Measurements from ENCODE around the gene LRP5.

Gene LRP5

GRCh38 chr11:68423481-68423880 is 111.1 kb downstream of the LRP5 start:
- no peak overlapping the region for H3K4me3 ChIP-seq (replicated peaks; ENCODE audit: low read depth, low read length)
- TF ChIP-seq, protein P1, sequence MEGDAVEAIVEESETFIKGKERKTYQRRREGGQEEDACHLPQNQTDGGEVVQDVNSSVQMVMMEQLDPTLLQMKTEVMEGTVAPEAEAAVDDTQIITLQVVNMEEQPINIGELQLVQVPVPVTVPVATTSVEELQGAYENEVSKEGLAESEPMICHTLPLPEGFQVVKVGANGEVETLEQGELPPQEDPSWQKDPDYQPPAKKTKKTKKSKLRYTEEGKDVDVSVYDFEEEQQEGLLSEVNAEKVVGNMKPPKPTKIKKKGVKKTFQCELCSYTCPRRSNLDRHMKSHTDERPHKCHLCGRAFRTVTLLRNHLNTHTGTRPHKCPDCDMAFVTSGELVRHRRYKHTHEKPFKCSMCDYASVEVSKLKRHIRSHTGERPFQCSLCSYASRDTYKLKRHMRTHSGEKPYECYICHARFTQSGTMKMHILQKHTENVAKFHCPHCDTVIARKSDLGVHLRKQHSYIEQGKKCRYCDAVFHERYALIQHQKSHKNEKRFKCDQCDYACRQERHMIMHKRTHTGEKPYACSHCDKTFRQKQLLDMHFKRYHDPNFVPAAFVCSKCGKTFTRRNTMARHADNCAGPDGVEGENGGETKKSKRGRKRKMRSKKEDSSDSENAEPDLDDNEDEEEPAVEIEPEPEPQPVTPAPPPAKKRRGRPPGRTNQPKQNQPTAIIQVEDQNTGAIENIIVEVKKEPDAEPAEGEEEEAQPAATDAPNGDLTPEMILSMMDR (IDR thresholded peaks at IDR 0.05; ENCODE audit: low read depth, low read length, missing control alignments) = no peak

DNA sequence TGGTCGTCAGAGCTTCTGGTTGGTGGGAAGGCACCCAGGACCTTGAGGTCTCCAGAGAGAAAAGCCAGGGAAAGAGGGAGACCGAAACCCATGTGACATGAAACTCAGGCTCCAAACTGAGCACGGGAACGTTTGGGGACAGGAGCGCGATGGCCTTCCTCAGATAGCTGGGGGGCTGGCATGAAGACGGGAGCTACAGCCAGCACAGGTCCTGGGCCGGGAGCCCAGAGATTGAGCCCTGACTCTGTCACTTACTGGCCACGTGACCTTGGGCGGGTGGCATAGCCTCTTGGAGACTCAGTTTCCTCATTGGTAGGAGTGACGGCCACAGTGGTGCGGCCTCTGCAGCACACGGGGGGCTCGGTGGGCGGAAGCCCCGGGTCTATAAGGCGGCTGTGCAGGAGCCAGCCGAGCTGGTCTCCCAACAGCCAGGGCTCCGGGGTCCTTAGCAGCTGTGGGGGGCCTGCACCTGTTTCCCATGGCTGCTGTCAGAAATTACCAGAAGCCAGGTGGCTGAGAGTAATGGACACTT is 111.8 kb downstream of the LRP5 start:
- TF ChIP-seq, protein P1 (IDR thresholded peaks at IDR 0.05; ENCODE audit: low read depth, low read length, missing control alignments) = no peak
- no peak for DNase-seq (ENCODE audit: extremely low read depth, low read depth)
- H3K4me3 ChIP-seq (replicated peaks; ENCODE audit: low read depth, low read length) = no peak overlapping the region

More at GRCh38 chr11:68423481-68423880, 111.1 kb downstream of the LRP5 start:
- DNase-seq (ENCODE audit: extremely low read depth, low read depth) = no peak

DNA sequence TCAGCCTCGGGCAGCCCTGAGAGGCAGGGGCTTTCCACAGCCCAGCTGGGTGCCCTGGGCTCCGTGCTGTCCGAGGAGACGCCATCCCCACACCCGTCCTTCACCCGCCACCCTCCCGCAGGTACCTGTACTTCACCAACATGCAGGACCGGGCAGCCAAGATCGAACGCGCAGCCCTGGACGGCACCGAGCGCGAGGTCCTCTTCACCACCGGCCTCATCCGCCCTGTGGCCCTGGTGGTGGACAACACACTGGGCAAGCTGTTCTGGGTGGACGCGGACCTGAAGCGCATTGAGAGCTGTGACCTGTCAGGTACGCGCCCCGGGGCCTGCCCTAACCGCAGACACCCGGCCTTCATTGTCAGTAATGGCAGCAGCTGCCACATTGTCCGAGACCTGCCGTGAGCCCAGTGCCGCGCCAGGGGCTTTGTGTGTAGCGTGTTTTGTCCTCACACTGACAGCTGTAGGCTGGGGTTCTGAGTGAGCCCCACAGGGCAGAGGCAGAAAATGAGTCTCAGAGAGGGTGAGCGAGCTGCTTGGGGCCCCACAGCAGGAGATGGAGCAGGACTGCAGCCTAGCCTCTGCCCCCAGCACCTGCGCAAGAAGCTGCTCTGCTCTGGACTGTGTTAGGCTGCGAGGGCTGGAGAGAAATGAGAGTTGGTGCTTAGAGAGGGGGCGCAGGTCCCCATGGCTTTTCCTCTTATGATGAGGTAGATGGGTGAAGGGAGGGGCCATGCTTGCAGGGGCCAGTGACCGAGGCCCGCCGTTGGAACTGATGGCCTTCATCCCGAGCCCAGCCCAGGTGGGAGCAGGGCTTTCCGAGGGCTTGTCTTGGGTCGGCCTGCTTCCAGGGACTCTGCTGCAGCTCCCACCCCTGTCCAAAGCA is 112.8 kb downstream of the LRP5 start:
- H3K4me3 ChIP-seq (replicated peaks; ENCODE audit: low read depth, low read length) = no peak overlapping the region
- no peak for DNase-seq (ENCODE audit: extremely low read depth, low read depth)
- TF ChIP-seq, protein P1 (IDR thresholded peaks at IDR 0.05; ENCODE audit: low read depth, low read length, missing control alignments) = no peak

- TF ChIP-seq, protein P1 (IDR thresholded peaks at IDR 0.05; ENCODE audit: low read depth, low read length, missing control alignments) = no peak
- H3K4me3 ChIP-seq (replicated peaks; ENCODE audit: low read depth, low read length) = no peak overlapping the region
- no peak for DNase-seq (ENCODE audit: extremely low read depth, low read depth)
Measured at GRCh38 chr11:68425866-68426380, 113.5 kb downstream of the LRP5 start.

- no peak for DNase-seq (ENCODE audit: extremely low read depth, low read depth)
- TF ChIP-seq, protein P1 (IDR thresholded peaks at IDR 0.05; ENCODE audit: low read depth, low read length, missing control alignments) = no peak
Measured at GRCh38 chr11:68429661-68430060, 117.3 kb downstream of the LRP5 start.

DNA sequence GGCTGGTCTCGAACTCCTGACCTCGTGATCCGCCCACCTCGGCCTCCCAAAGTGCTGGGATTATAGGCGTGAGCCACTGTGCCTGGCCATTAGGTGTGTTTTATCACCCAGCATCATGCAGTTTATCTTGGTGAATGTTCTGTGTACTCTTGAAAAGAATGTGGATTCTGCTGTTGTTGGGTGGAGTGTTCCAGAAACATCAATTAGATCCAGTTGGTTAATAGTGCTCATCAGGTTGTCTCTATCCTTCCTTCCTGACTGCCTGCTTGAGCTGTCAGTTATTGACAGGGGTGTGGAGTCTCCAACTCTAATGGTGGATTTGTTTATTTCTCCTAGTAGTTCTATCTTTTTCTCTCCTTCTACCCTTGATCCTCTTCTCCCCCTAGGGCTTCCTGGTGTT is 118.0 kb downstream of the LRP5 start:
- TF ChIP-seq, protein P1 (IDR thresholded peaks at IDR 0.05; ENCODE audit: low read depth, low read length, missing control alignments) = no peak
- no peak overlapping the region for H3K4me3 ChIP-seq (replicated peaks; ENCODE audit: low read depth, low read length)
- no peak for DNase-seq (ENCODE audit: extremely low read depth, low read depth)

More at GRCh38 chr11:68429661-68430060, 117.3 kb downstream of the LRP5 start:
- no peak overlapping the region for H3K4me3 ChIP-seq (replicated peaks; ENCODE audit: low read depth, low read length)
